Effector memory CD4-positive, alpha-beta T cell (primary cell): ENCODE measurements around the gene MZF1.

Experiments used
- DNase-seq, 3 donors: peaks; one replicate each; pipeline ENCODE4 v3.0.0-alpha.2; 2020
- H3K27ac ChIP-seq: 2 replicates; pipeline ENCODE4 v1.7.0; 2013; ENCODE audit warnings: mild to moderate bottlenecking, low read length, moderate library complexity; ENCODE audit not compliant: insufficient read depth, poor library complexity, severe bottlenecking
- H3K27me3 ChIP-seq: replicated peaks from 2 replicates; pipeline ENCODE4 v1.7.0; 2013; ENCODE audit warnings: mild to moderate bottlenecking, low read length; ENCODE audit not compliant: insufficient read depth, control insufficient read depth, poor library complexity, severe bottlenecking
- H3K36me3 ChIP-seq: 2 replicates; pipeline ENCODE4 v1.7.0; 2013; ENCODE audit warnings: mild to moderate bottlenecking, low read length, moderate library complexity; ENCODE audit not compliant: control insufficient read depth, insufficient read depth
- H3K4me1 ChIP-seq: 2 replicates; pipeline ENCODE4 v1.7.0; 2013; ENCODE audit warnings: low read length, mild to moderate bottlenecking; ENCODE audit not compliant: control insufficient read depth, insufficient read depth, poor library complexity, severe bottlenecking
- H3K4me3 ChIP-seq: 2 replicates; pipeline ENCODE4 v1.7.0; 2013; ENCODE audit warnings: low read length, low read depth, mild to moderate bottlenecking; ENCODE audit not compliant: insufficient read depth, poor library complexity, severe bottlenecking
- H3K9me3 ChIP-seq: 2 replicates; pipeline ENCODE4 v1.7.0; 2013; ENCODE audit warnings: mild to moderate bottlenecking, low read length, moderate library complexity; ENCODE audit not compliant: control insufficient read depth

MZF1 gene

GRCh38 chr19:58560007-58560887 lies 12.9 kb downstream of the MZF1 start:
- H3K36me3 ChIP-seq: peaks cover 11% of the 10 kb centered on the region
- peak overlapping the region; percentile 95 for H3K27ac ChIP-seq
- DNase-seq: no peak
- peaks cover 45% of the 10 kb centered on the region for H3K4me1 ChIP-seq
- H3K27me3 ChIP-seq: no peaks in the 10 kb centered on the region
- no peaks in the 10 kb centered on the region for H3K9me3 ChIP-seq
- H3K4me3 ChIP-seq: peak overlapping the region; percentile 64

GRCh38 chr19:58559275-58560006 lies 13.7 kb downstream of the MZF1 start:
- peak overlapping the region; percentile 95 for H3K27ac ChIP-seq

GRCh38 chr19:58558623-58559274 lies 14.4 kb downstream of the MZF1 start:
- Histone ChIP-seq H3K27ac (peak overlapping the region; percentile 95), H3K4me1 (peaks cover 57% of the 10 kb centered on the region)

More at GRCh38 chr19:58559275-58560006, 13.7 kb downstream of the MZF1 start:
- Histone ChIP-seq H3K4me1 (peaks cover 50% of the 10 kb centered on the region), H3K9me3 (no peaks in the 10 kb centered on the region), H3K4me3 (peak overlapping the region; percentile 64), H3K36me3 (peaks cover 11% of the 10 kb centered on the region), H3K27me3 (no peaks in the 10 kb centered on the region)
- DNase-seq: peak in 2 of 3 donors; percentile 14 to 51

GRCh38 chr19:58558066-58558622 lies 15.0 kb downstream of the MZF1 start, which contains the start of gene UBE2M:
Gene UBE2M, minus strand, starts transcription at chr19:58558611. Its CDS starts 230 bp downstream, at chr19:58558381.
- Histone ChIP-seq H3K27me3 (no peaks in the 10 kb centered on the region), H3K4me3 (peak within 1 kb of the TSS; percentile 64), H3K36me3 (peaks cover 11% of the 10 kb centered on the region), H3K4me1 (peaks cover 55% of the 10 kb centered on the region), H3K27ac (peak within 1 kb of the TSS; percentile 95), H3K9me3 (no peaks in the 10 kb centered on the region)
- peak; percentile 39 to 54 (median 52) for DNase-seq

More at GRCh38 chr19:58558623-58559274, 14.4 kb downstream of the MZF1 start:
- peaks cover 11% of the 10 kb centered on the region for H3K36me3 ChIP-seq
- H3K4me3 ChIP-seq: peak overlapping the region; percentile 64
- H3K27me3 ChIP-seq: no peaks in the 10 kb centered on the region
- DNase-seq: peak; percentile 99 to 100 (median 99)
- H3K9me3 ChIP-seq: no peaks in the 10 kb centered on the region

- no peak for DNase-seq
- Histone ChIP-seq H3K4me3 (peak overlapping the region; percentile 63), H3K27me3 (no peaks in the 10 kb centered on the region), H3K4me1 (peaks cover 50% of the 10 kb centered on the region), H3K9me3 (no peaks in the 10 kb centered on the region), H3K27ac (peak overlapping the region; percentile 95), H3K36me3 (peaks cover 11% of the 10 kb centered on the region)
Observed at GRCh38 chr19:58557221-58558065, 15.7 kb downstream of the MZF1 start.

GRCh38 chr19:58556622-58557220 lies 16.4 kb downstream of the MZF1 start:
- H3K36me3 ChIP-seq: peaks cover 12% of the 10 kb centered on the region
- no peaks in the 10 kb centered on the region for H3K27me3 ChIP-seq
- peaks cover 43% of the 10 kb centered on the region for H3K4me1 ChIP-seq
- no peak overlapping the region for H3K4me3 ChIP-seq
- H3K9me3 ChIP-seq: no peaks in the 10 kb centered on the region
- no peak for DNase-seq
- peak overlapping the region; percentile 95 for H3K27ac ChIP-seq

GRCh38 chr19:58555920-58556621 lies 17.1 kb downstream of the MZF1 start:
- DNase-seq: no peak
- Histone ChIP-seq H3K36me3 (peaks cover 19% of the 10 kb centered on the region), H3K4me1 (peaks cover 40% of the 10 kb centered on the region), H3K4me3 (no peak overlapping the region), H3K27me3 (no peaks in the 10 kb centered on the region), H3K9me3 (no peaks in the 10 kb centered on the region), H3K27ac (peak overlapping the region; percentile 95)

- no peak for DNase-seq
- H3K4me3 ChIP-seq: peak overlapping the region; percentile 61
- no peaks in the 10 kb centered on the region for H3K9me3 ChIP-seq
- H3K27ac ChIP-seq: peak overlapping the region; percentile 96
- peaks cover 40% of the 10 kb centered on the region for H3K4me1 ChIP-seq
- H3K36me3 ChIP-seq: peaks cover 25% of the 10 kb centered on the region
- no peaks in the 10 kb centered on the region for H3K27me3 ChIP-seq
Observed at GRCh38 chr19:58555369-58555885, 17.7 kb downstream of the MZF1 start.
